GM18507 (cell line): ENCODE measurements around the gene CSMD2.

Source experiments
- DNase-seq: peaks from one replicate; pipeline ENCODE4 v3.0.0; 2011; ENCODE audit warnings: low read depth; ENCODE audit not compliant: insufficient read length; ENCODE audit errors: extremely low spot score
- FAIRE-seq: peaks from 2 replicates; lab custom pipeline; 2011; peaks lifted over from hg19 to GRCh38; lab: Jason Lieb, UNC

Gene CSMD2

DNA sequence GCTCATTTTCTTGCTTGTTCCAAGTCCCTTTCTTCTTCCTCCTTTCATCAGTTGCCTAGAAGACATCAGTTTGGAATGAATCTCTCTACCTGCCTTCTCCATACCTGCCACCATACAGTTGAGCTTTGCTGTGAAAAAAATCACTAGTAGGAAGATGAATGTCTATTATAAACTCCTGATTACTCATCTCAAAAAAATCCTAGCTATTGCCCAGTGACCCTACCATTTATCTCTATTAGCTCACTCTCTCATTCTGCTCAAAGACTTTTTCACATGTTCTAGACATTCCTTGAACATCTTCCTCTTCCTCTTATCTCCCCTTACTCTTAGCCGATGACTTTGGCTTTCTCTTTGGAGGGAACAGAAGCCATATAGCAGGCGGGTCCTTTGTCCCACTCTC is 350.9 kb downstream of the CSMD2 start:
- DNase-seq, result no peak
- no peak for FAIRE-seq

DNA sequence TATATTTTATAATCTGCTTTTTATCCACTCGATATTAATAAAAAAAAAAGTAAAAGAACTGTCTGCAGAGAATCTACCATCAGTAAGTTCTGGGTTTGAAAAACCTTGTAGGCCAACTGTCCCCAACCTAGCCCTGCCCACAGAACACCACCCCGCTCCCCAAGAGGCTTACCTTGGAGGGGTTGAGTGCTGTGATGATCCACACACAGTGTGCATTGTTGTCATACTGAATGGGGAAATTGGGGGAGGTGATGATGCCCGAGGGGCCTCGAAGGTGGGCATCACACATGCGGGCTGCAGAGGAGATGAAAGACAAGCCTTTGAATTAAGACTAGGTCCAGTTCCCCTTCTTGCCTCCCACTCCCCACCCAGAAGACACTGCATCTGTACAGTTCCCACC is 354.5 kb downstream of the CSMD2 start:
- DNase-seq, result no peak
- FAIRE-seq, result no peak

DNA sequence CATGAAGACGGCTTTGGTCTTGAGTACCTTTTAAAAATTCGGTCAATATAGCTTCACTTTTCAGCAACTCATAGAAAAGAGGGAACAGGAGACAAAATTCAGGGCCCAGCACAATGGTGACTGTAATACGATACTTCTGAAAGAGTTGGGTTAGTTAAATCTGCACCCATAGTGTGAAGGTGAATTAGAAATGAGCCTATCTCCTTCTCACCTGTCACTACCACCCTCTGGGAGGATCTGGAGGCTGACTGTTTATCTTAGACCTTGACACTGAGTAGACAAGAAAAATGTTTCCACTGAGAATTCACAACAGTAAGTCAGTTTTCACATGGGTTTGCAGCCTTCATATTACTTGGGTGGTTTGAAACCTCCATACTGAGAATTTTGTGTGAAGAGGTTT is 359.0 kb downstream of the CSMD2 start:
- DNase-seq (no peak), FAIRE-seq (no peak)

DNA sequence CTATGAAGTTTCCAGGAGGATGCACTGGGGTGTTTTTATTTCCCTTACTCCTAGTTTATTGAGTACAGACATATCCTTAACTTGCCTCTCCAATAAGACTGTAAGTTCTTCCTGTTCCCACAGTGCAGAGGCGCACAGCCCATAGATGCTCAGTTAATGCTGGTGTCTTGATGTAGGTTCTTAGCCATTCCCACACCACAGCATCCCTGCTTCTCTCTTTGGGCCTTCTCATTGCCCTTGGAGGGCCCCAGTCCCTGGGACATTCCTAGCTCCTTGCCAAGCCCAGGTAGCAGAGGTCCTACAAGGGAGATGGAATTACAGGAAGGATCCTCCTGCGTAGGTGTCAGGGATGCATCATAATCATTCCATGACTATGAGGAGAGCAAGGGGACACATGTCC is 362.8 kb downstream of the CSMD2 start:
- FAIRE-seq (no peak), DNase-seq (no peak)

DNA sequence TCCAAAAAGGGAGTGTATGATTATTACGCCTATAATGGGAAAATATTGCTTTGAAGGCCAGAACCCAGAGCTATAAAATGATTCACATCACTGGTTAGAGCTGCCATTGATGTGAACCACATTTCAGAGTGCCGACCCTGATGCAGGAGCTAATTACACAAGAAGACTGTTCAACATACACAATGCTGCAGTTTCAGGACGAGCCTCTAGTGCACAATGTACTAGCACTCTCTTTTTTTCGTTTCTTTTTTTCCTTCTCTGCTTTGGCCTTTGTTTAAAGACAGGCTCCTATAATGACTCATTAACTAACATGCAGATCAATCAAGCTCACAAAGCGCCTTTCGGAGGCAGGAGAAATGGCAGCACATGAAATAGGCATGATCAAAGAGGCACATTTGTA is 367.2 kb downstream of the CSMD2 start:
- DNase-seq (no peak), FAIRE-seq (no peak)

DNA sequence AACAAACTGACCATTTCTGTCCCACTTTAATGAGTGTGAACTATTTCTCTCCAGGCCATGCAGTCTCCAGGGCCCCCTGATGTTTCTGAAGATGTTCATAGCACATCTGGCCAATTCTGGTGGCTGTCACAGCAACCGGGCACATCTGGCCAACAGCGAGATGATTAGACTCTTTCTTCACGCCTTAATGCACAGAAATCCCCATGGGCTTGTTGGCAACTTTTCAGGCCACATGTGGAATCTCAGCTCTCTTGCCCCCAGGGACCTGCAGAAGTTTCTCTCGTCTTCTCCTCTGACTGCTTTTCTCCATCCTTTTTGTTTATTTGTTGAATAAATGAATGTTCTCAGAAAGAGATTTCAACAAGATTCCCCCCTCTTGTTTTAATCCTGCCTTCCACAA is 372.4 kb downstream of the CSMD2 start:
- DNase-seq (no peak), FAIRE-seq (no peak)

DNA sequence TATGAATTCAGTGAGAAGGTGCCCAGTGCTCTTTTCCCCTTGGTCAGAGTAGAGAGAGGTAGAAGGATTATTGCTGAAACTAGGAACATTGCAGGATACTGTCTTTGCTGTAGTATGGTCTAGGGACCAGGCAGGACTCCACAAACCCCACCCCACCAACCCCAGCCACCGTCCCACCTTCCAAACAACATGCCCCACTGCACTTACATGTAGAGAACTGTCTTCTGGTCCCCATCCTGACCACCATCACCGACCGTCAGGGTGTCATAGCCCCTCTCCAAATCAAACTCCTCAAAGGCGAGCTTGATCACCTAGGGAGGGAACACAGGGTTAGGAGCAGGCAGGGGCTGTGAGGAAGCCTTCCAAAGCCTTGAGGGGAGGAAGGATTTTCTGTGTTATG is 372.8 kb downstream of the CSMD2 start:
- DNase-seq, result no peak
- FAIRE-seq, result no peak

DNA sequence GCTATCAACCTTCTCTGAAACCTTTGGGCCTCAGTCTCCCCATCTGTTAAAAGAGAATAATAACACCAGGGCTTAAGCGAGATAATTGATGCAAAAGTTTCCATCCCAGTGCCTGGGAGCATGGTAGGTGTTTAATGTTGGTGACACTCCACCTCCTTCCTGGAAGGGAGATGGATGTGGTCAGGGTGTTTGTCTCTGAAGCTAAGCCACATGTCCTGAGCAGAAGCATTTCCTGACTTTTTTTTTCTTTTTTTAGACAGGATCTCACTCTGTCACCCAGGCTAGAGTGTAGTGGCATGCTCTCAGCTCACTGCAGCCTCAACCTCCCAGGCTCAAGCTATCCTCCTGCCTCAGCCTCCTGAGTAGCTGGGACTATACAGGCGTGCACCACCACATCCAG is 373.8 kb downstream of the CSMD2 start:
- DNase-seq, result no peak
- FAIRE-seq, result no peak

DNA sequence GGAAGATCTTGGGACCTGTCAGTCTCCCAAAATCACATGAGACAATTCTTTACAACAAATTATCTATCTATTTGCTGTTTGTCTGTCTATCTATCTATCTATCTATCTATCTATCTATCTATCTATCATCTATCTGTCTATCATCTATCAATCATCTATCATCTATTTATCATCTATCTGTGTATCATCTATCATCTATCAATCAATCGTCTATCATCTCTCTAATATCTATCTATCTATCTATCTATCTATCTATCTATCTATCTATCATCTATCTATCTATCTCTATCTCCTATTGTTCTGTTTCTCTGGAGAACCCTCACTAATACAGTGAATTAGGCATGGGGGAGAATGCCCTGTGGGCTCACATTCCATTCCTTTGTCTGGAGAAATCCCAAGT is 374.5 kb downstream of the CSMD2 start:
- DNase-seq (no peak), FAIRE-seq (no peak)

DNA sequence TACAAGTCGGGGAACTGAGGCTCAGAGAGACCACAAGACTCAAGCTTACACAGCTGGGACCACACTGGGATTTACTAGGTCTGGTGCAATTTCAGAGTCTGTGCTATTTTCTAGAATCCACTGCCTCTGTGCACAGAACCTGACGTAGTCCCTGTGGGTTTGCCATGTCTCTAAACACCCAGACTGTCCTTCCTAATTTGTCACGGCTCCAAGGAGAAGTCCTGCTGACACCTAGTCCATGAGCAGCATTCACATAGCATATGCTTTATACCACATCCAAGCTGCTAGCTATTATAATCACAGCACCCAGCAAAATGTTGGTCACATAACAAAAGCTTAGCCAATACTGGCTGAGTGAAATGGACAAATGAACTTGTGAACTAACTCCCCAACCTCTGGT is 380.2 kb downstream of the CSMD2 start:
- DNase-seq (no peak), FAIRE-seq (no peak)

DNA sequence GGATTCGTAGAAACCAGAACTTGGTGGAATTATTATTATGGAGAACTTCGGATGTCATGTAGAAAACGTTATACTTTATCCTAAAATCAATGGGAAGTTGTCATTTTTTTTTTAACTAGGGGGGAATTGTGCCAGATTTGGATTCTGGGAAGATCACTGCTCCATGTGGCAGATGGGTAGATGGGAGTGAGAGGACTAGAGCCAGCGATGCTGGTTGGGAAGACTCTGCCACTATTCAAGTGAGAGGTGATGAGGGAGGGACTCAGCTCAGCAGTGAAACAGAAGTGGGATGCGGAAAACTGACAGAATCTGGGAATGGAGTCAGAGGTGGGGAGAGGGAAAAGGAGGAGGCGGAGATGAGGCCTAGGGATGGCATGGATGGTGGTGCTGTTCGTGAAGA is 382.3 kb downstream of the CSMD2 start:
- FAIRE-seq, result no peak
- DNase-seq, result no peak

DNA sequence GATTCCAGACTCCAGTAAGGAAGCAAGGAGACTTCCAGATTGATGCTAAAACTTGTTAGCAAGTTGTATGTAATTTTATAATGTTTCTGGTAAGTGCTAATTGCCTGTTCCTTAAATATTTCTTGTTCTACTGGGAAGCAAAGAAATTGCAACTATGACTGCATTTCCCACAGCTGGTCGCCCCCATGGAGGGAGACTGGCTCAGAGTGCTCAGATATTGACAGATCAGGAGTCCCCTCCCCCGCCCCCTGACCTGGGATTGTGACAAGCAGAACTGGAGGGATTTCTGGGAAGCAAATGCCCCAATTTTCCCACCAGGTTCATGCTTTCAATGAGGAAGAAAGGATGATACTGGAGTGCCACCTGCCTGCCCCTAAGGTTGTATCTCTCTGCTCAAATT is 383.4 kb downstream of the CSMD2 start:
- no peak for FAIRE-seq
- DNase-seq, result no peak

DNA sequence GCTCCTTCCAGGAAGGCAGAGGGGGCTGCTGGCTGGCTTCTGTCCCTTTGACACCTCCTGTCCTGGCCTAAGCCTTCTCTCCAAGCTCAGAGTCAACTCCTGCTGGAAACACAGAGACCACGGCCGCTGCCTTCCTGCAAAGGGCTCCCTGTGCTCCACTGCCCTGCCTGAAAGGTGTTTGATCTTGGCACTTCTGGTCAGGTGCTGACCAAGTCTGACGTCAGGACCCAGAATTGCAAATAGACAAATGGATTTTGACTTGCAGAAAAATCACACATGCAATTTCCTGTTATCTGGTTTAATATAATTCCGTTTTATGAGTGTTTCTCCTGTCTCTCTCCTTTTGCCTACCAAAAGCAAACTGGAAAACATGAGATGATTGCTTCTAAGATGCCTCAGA is 387.7 kb downstream of the CSMD2 start:
- no peak for DNase-seq
- no peak for FAIRE-seq

DNA sequence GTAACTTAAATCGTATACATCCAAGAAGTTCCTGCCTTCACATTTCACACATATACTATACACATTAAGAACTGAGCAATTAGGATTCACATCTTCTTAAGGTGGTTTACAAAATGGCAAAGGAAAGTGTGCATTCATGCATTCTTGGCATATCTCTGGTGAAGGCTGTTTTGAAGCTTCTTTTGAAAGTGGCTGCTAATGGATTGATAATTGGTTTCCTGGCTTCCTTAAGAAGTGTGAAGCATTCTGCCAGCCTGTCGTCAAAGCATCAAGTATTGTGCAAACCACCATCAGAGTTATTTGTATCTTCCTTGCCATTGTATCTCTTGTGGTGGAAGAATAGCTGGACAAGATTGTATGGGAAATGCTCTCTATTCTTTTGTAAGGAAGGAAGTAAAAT is 396.2 kb downstream of the CSMD2 start:
- DNase-seq (no peak), FAIRE-seq (no peak)

DNA sequence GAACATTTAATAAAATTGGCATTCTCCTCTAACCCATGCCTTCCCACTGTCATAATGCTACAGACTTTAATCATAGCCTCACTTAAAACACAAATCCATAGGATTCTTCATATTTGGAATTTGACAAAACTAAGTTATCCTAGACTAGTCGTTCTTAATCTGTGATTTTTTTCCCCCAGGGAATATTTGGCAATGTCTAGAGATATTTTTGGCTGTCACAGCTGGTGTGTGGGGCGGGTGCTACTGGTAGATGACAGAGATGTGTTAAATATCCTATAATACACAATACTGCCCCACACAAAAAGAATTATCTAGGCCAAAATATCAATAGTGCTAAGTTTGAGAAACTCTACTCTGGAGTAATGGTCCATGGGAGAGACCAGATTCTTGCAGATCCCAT is 396.9 kb downstream of the CSMD2 start:
- FAIRE-seq, result no peak
- DNase-seq, result no peak

DNA sequence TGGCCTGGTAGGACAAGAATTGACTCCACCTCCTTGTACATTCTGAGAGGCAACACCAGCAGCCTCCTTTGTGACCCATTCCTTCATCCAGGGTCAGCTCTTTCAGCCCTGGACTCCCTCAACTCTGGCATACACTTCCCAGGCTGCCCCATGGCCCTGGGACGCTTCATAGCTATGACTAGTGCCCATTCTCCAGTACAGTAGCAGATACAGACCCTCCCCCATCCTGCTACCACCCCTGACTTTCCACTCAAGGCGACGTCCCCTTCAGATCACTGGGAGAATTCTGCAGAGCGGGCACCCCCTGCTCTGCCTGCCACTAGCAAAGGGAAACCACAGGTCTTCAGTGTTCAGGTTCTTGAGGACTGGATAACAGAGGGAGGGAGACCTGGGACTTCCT is 400.9 kb downstream of the CSMD2 start:
- DNase-seq (no peak), FAIRE-seq (no peak)

DNA sequence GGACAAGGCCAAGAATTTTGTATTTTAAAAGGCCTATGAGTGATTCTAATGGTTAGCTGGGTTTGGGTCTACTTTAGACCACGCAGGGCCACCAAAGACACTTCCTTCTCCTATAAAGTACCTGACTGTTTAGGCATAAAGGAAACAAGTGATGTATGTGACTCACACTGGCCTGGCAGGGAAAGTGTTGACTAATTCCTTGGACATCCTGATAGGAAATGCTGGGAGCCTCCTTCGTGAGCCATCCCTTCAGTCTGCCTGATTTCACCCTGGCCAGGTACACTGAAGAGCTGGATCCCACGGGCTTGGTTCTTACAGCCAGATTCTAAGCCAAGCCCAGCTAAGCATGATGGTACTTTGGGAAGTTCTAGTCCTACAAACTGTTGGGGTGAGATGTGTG is 401.6 kb downstream of the CSMD2 start:
- FAIRE-seq, result no peak
- no peak for DNase-seq

DNA sequence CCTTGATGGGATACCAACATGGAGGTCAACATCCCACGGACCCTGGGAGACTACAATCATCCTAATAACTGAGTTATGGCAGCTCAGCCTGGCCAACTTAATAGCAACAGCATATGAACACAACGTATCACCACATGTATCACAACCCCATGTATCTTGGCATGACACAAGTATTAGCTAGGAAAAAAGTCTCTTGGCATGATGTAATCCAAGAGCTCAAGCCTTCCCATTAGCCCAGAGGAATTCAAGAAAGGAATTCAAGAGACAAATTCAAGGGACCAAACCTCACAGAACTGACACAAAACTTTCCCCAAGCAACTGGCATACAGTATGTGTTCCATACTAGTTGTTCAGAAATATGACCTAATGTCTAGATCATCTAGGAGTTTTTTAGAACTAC is 402.1 kb downstream of the CSMD2 start:
- FAIRE-seq (no peak), DNase-seq (no peak)

DNA sequence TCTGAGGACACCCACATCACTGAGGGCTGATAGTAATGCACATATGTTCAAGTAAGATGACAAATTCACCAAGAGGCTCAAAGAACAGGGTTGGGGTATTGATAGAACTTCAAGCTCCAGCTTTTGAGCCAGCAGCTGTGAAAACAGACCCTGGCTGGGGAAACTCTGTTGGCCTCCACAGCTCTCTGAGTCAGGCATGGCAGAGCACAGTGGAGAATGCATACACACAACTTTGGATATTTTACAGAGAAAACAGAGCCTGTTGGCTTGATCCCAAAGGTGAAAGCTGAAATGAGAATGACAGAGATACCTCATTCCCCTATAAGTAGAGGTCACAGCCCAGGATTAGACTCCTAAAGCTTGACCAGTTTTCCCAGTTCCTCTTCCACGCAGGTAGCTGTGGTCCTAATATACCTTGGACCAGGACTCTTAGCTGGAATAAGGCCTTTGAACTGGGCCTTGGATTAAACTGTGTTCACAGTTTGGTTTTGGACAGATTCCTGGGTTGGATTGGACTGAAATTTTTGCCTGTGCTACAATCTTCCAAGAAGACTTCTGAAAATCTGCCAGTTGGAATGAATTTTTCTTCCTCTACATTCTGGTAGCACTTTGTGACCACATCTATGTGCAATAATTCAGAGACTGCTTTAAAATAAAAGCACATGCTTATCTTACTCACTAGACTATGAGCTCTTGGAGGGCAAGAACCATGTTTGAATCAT is 402.8 kb downstream of the CSMD2 start:
- FAIRE-seq, result no peak

DNA sequence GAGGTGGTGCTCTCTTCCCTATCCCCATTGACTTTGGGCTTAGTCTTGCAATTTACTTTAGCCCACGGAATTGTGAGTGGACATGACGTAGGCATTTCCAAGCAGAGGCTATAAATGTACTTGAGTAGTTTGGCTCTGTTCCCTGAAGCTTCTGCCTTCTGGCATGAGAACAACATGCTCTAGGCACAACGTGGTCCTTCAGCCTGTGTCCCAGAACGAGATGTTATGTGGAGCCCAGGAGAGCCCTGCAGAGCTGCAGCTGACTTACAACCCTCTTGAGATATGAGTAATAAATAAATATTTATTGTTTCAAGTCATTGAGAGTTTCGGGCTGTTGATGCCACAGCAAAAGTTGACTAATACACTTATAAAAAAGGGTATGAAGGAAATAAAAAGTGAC is 406.3 kb downstream of the CSMD2 start:
- DNase-seq (no peak), FAIRE-seq (no peak)

More for the DNA sequence above, 402.8 kb downstream of the CSMD2 start:
- DNase-seq, result no peak

DNA sequence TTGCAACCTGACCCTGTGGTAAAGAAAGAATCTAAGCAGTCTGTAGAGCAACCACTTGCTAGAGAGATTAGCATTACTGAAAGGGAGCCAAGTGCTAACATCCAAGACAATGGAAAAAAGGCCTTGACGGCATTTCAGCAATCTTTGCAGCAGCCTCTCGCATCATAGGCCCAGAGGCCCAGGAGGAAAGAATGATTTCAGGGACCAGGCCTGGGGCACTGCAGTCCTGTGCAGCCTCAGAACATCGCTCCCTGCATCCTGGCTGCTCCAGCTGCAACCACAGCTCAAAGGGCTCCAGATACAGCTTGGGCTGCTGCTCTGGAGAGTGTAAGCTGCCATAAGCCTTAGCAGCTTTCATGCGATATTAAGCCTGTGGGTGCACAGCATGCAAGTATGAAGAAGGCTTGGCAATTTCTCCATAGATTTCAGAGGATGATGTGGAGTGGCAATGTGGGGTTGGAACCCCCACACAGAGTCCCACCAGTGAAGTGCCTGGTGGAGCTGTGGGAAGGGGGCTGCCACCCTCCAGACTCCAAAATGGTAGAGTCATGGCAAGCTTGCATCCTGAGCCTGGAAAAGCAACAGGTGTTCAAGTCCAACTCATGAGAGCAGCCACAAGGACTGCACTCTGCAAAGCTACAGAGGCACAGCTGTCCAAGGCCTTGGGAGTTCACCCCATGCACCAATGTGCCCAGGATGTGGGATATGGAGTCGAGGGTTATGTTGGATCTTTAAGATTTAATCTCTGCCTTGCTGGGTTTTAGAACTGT is 411.8 kb downstream of the CSMD2 start:
- DNase-seq (no peak), FAIRE-seq (no peak)
